Measurements from ENCODE around the gene FHL3.

The FHL3 gene

DNA sequence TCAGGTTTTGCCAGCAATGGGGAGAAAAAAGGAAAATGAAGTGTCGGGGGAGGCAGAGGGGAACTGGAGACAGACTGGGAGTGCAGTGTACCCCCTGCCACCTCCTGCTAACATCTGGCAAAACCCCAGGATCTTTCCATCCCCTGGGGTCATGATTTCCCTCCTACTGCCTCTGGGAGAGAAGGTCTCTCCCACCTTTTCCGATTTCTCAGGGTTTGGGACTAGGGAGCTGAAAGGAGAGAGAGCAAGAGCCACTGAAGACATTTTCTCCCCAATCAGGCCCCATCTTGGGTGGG, 5.1 kb downstream of the FHL3 start:
- DNase-seq (ENCODE audit: low read depth): no peak
- H3K4me3 ChIP-seq (ENCODE audit: low read length): no peak overlapping the region
- TF ChIP-seq, protein P1, sequence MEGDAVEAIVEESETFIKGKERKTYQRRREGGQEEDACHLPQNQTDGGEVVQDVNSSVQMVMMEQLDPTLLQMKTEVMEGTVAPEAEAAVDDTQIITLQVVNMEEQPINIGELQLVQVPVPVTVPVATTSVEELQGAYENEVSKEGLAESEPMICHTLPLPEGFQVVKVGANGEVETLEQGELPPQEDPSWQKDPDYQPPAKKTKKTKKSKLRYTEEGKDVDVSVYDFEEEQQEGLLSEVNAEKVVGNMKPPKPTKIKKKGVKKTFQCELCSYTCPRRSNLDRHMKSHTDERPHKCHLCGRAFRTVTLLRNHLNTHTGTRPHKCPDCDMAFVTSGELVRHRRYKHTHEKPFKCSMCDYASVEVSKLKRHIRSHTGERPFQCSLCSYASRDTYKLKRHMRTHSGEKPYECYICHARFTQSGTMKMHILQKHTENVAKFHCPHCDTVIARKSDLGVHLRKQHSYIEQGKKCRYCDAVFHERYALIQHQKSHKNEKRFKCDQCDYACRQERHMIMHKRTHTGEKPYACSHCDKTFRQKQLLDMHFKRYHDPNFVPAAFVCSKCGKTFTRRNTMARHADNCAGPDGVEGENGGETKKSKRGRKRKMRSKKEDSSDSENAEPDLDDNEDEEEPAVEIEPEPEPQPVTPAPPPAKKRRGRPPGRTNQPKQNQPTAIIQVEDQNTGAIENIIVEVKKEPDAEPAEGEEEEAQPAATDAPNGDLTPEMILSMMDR (conservative IDR thresholded peaks at IDR 0.05; ENCODE audit: low read depth, low read length): no peak

DNA sequence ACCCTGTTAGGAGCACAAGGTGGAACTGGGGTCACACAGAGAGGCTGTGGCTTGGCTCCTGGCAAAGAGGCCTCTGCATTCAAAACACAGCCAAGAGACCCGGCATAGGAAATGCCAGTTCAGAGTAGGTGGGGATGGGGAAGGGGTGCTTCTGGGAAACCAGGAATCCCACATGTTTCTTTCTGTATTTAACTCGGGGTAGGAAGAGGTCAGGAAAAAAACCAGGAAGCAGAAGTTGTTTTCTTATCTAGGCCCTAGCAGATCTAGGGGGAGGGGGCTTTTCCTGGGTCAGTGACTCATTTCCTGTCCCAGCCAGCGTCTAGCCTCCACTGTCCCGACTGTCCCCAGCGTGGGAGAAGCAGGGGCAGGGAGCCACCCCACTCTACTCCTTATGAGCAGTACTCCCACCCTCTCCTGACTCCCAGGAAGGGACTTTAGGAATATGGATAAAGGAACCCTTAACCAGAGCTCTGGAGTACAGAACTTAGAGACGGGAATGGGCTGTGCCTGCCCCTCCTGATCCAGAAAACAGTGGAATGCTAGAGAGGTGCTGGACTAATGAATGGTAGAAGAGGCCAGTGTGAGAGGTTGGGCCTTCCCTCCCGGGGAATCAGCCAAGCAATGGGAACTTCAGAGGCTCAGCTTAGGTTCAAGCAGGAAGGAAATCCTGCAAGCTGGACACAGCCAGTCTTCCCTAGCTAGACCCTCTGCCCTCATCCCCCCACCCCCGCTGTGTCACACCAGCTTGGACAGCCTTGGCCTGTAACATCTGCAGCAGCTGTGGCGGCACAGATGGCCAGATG, 5.7 kb downstream of the FHL3 start:
- peak; percentile 40 for DNase-seq (ENCODE audit: low read depth)
- H3K4me3 ChIP-seq (ENCODE audit: low read length): no peak overlapping the region
- TF ChIP-seq, protein P1 (conservative IDR thresholded peaks at IDR 0.05; ENCODE audit: low read depth, low read length): no peak

DNA sequence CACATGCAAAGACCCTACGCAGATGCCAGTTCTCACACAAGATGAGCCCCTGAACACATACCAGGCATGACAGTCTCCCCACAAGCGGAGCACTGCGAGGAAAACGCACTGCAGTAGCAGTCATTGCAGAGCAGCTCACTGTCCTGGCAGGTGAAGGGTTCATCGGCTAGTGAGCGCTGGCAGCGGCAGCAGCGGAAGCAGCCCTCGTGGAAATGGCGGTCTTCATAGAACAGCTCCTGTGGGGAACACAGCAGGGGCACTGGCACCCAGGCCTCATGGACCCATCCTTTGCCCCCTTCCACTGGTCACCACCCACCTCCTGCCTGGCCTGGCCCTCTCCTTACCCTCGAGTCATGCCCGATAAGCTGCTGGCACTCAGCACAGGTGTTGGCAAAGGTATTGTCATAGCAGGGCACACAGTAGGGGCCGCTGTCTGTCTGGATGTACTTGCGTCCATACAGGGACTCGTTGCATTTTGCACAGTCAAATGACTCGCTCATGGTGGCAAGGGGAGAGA, 6.3 kb downstream of the FHL3 start:
- DNase-seq (ENCODE audit: low read depth): no peak
- H3K4me3 ChIP-seq (ENCODE audit: low read length): no peak overlapping the region
- TF ChIP-seq, protein P1 (conservative IDR thresholded peaks at IDR 0.05; ENCODE audit: low read depth, low read length): no peak

DNA sequence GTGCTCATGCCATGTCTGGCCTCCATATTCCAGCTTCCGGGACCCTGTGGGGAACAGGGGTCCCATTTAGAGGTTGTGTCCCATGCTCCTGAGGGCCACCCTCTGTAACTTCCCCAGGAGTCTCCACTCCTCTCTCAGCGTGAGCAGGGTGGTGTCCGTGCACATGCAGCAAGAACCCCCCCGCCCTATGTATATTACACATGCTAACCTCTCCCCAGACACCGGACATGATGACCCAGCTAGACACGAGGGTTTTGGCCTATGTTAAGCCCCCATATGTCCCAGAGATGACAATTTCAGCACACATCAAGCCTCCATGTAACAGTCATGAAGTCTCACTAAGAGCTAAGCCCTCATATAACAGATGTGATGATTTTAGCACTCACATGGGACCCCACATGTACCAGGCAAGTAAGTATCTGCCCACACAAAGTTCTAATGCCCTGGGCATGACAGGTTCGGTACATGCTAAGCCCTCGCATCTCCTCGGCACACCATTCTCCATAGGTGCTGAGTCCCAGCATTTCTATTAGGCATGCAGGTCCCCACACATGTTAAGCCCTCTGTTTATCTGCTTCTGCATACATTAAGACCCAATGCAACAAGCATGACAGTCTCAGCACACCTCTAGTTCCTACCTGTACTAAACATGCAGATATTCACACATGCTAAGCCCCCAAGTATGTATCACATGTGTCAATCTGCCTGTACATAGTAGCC, 7.1 kb downstream of the FHL3 start:
- no peak for DNase-seq (ENCODE audit: low read depth)

DNA sequence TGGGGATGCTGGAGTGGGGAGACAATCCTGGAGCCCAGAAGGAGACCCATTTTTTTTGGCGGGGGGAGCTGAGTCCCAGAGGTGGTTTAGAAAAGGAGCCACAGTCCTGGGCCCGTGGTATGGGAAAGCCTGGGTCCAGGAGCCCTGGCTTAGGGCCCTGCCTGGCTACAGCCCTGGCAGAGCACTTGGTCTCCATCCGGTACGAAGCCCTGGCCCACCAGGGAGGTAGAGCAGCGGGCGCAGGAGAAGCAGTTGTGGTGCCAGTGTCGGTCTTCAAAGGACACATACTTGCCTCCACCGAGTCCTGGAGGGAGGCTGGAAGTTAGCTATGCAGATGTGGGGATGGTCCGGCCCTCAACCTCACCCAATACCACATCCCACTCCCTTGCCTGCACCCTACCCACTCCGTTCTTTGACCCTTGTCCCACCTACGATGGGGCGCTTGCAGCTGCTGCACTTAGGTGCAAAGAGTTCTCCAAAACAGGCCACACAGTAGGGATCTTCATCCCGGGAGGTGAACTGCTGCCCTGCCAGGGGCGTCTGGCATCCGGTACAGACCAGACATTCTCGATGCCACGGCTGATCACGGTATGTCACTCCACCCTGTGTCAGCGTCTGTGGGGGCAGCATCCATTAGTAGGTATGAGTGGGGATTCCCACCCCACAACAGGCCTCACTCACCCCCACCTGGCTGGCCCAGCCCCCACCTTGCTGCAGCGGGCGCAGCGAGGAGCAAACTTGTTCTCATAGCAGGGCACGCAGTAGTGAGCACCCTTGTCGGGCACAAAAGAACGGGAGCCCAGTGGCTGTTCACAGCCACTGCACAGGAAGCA, 7.8 kb downstream of the FHL3 start:
- TF ChIP-seq, protein P1 (conservative IDR thresholded peaks at IDR 0.05; ENCODE audit: low read depth, low read length): no peak
- no peak overlapping the region for H3K4me3 ChIP-seq (ENCODE audit: low read length)
- DNase-seq (ENCODE audit: low read depth): no peak

More for the DNA sequence above, 7.1 kb downstream of the FHL3 start:
- TF ChIP-seq, protein P1 (conservative IDR thresholded peaks at IDR 0.05; ENCODE audit: low read depth, low read length): no peak
- no peak overlapping the region for H3K4me3 ChIP-seq (ENCODE audit: low read length)

DNA sequence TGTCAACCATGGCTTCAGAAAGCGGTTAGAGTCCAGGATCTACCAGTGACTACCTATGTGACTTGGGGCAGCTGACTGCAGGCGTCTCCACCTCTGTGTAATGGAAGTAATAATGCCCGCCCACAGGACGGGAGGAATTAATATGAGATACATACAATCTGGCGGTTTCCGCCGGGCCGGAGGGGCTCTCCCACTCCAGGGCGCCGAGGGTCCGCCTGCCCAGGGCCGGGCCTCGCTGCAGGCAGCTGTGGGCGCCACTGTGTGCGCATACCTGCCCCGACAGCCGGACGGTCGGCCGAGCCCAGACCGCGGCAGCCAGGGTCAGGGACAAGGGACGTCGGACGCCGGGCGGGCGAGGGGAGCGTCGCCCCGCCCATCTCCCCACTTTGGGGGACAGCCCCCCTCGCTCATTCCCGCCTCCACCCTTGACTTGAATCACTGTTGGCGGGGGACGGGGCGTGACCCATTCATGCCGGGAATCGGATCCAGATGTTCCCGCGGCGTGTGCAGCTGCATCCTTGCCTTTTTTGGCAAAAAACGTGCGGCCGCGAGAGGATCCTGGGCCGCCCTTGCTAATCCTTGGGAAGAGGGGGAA, 9.5 kb downstream of the FHL3 start:
- TF ChIP-seq, protein P1 (conservative IDR thresholded peaks at IDR 0.05; ENCODE audit: low read depth, low read length): no peak
- H3K4me3 ChIP-seq (ENCODE audit: low read length): peak overlapping the region; percentile 54
- DNase-seq (ENCODE audit: low read depth): no peak

Data from retinal pigment epithelial cell (primary cell).